Activated naive CD8-positive, alpha-beta T cell treated with anti-CD3 and anti-CD28 coated beads, Interleukin-2, amount 10 ng/mL, durations not matched to agents 7 days and 5 days (primary cell): ENCODE results near the gene ASAH2. TPM values are rescaled to one million over a fixed set of nuclear protein-coding genes. Genes with fewer than 3 reads are reported as not detected.

ENCODE experiments used
- ATAC-seq: fragments of 150-1000 bp; cut with Tn5 transposase; one replicate; pipeline ENCODE4 v1.10.0; 2021; ENCODE audit warnings: low read depth, moderate library complexity
- POLR2A ChIA-PET: fragments of 350-600 bp; sonication (Branson Sonifier 250); formaldehyde crosslinking; loops from one replicate; lab custom pipeline; 2021; ENCODE audit warnings: antibody characterized with exemption; lab: Charles Lee
- DNase-seq: peaks from one replicate; pipeline ENCODE4 v3.0.0; 2021
- H3K27ac Mint-ChIP-seq: one replicate; pipeline ENCODE4 v1.8.0; 2022; ENCODE audit warnings: mild to moderate bottlenecking, mixed read lengths
- H3K27me3 Mint-ChIP-seq: one replicate; pipeline ENCODE4 v1.8.0; 2022; ENCODE audit warnings: mild to moderate bottlenecking, moderate library complexity, mixed read lengths
- H3K36me3 Mint-ChIP-seq: one replicate; pipeline ENCODE4 v1.8.0; 2021; ENCODE audit warnings: mild to moderate bottlenecking, mixed read lengths
- H3K4me1 Mint-ChIP-seq: one replicate; pipeline ENCODE4 v1.8.0; 2021; ENCODE audit warnings: mixed read lengths
- H3K4me3 Mint-ChIP-seq: one replicate; pipeline ENCODE4 v1.8.0; 2022; ENCODE audit warnings: mild to moderate bottlenecking, moderate library complexity, mixed read lengths
- H3K9me3 Mint-ChIP-seq: one replicate; pipeline ENCODE4 v1.8.0; 2021; ENCODE audit warnings: mixed read lengths
- total RNA-seq, 2 experiments: library from RNA; stranded (reverse); gene quantifications; one replicate each; pipeline ENCODE4 v1.2.3, GENCODE V29; 2021

ASAH2 gene
- 1 to 10 TPM; 3.5 to 5.2 TPM for total RNA-seq

- DNase-seq (no peak), ATAC-seq (no peak)
- Mint-ChIP-seq H3K27me3 (peaks cover 68% of the 10 kb centered on the region), H3K4me3 (no peak within 1 kb of the TSS), H3K4me1 (no peaks in the 10 kb centered on the region), H3K36me3 (no peaks in the 10 kb centered on the region), H3K27ac (no peak within 1 kb of the TSS), H3K9me3 (no peaks in the 10 kb centered on the region)
- POLR2A ChIA-PET = no interaction called here
Measured at GRCh38 chr10:50251394-50251793, at the start of gene ASAH2. Gene ASAH2 (minus strand): TSS chr10:50251516. CDS start chr10:50248610, 2,906 bp downstream.

- no peaks in the 10 kb centered on the region for H3K27me3 Mint-ChIP-seq
- DNase-seq = no peak
- H3K4me1 Mint-ChIP-seq = peaks cover 2% of the 10 kb centered on the region
Measured at GRCh38 chr10:50299948-50300669, 48.8 kb upstream of the ASAH2 start.

GRCh38 chr10:50295367-50295766 lies 44.1 kb upstream of the ASAH2 start:
- DNase-seq = no peak
- H3K4me1 Mint-ChIP-seq = peaks cover 6% of the 10 kb centered on the region
- no peak for ATAC-seq
- no peaks in the 10 kb centered on the region for H3K27me3 Mint-ChIP-seq
- peaks cover 4% of the 10 kb centered on the region for H3K9me3 Mint-ChIP-seq
- H3K4me3 Mint-ChIP-seq = no peak overlapping the region
- H3K36me3 Mint-ChIP-seq = no peaks in the 10 kb centered on the region
- POLR2A ChIA-PET = no interaction called here
- H3K27ac Mint-ChIP-seq = no peak overlapping the region

More at GRCh38 chr10:50299948-50300669, 48.8 kb upstream of the ASAH2 start:
- Mint-ChIP-seq H3K4me3 (no peak overlapping the region), H3K27ac (no peak overlapping the region), H3K9me3 (peaks cover 5% of the 10 kb centered on the region), H3K36me3 (peaks cover 1% of the 10 kb centered on the region)
- no peak for ATAC-seq
- POLR2A ChIA-PET = no interaction called here

- POLR2A ChIA-PET = no interaction called here
- H3K36me3 Mint-ChIP-seq = no peaks in the 10 kb centered on the region
- no peak overlapping the region for H3K27ac Mint-ChIP-seq
- H3K27me3 Mint-ChIP-seq = no peaks in the 10 kb centered on the region
- no peak for ATAC-seq
- peaks cover 6% of the 10 kb centered on the region for H3K4me1 Mint-ChIP-seq
- DNase-seq = no peak
- no peak overlapping the region for H3K4me3 Mint-ChIP-seq
- peaks cover 4% of the 10 kb centered on the region for H3K9me3 Mint-ChIP-seq
Measured at GRCh38 chr10:50294582-50294981, 43.3 kb upstream of the ASAH2 start.

GRCh38 chr10:50293513-50294313 lies 42.4 kb upstream of the ASAH2 start:
- ATAC-seq = no peak
- no peak for DNase-seq
- H3K4me3 Mint-ChIP-seq = no peak overlapping the region
- POLR2A ChIA-PET = no interaction called here
- H3K36me3 Mint-ChIP-seq = no peaks in the 10 kb centered on the region
- no peak overlapping the region for H3K27ac Mint-ChIP-seq
- peaks cover 6% of the 10 kb centered on the region for H3K4me1 Mint-ChIP-seq
- peaks cover 4% of the 10 kb centered on the region for H3K9me3 Mint-ChIP-seq
- no peaks in the 10 kb centered on the region for H3K27me3 Mint-ChIP-seq

- Mint-ChIP-seq H3K4me1 (peaks cover 6% of the 10 kb centered on the region), H3K9me3 (peaks cover 2% of the 10 kb centered on the region), H3K27me3 (peaks cover 4% of the 10 kb centered on the region), H3K27ac (no peak overlapping the region), H3K4me3 (no peak overlapping the region), H3K36me3 (no peaks in the 10 kb centered on the region)
- POLR2A ChIA-PET = no interaction called here
- no peak for ATAC-seq
- DNase-seq = no peak
Measured at GRCh38 chr10:50291261-50291850, 40.0 kb upstream of the ASAH2 start.

GRCh38 chr10:50289196-50289595 lies 37.9 kb upstream of the ASAH2 start:
- Mint-ChIP-seq H3K36me3 (no peaks in the 10 kb centered on the region), H3K9me3 (no peaks in the 10 kb centered on the region), H3K4me3 (no peak overlapping the region), H3K27me3 (peaks cover 14% of the 10 kb centered on the region), H3K4me1 (peaks cover 6% of the 10 kb centered on the region), H3K27ac (no peak overlapping the region)
- POLR2A ChIA-PET = no interaction called here
- no peak for ATAC-seq
- DNase-seq = no peak

- Mint-ChIP-seq H3K27ac (no peak overlapping the region), H3K36me3 (no peaks in the 10 kb centered on the region), H3K9me3 (no peaks in the 10 kb centered on the region), H3K4me3 (no peak overlapping the region), H3K4me1 (no peaks in the 10 kb centered on the region), H3K27me3 (peaks cover 21% of the 10 kb centered on the region)
- no peak for ATAC-seq
- DNase-seq = no peak
- POLR2A ChIA-PET = no interaction called here
Measured at GRCh38 chr10:50286996-50287803, 35.9 kb upstream of the ASAH2 start.

GRCh38 chr10:50286517-50286916 lies 35.2 kb upstream of the ASAH2 start:
- H3K36me3 Mint-ChIP-seq = no peaks in the 10 kb centered on the region
- DNase-seq = no peak
- POLR2A ChIA-PET = no interaction called here
- H3K4me1 Mint-ChIP-seq = no peaks in the 10 kb centered on the region
- peaks cover 23% of the 10 kb centered on the region for H3K27me3 Mint-ChIP-seq
- no peak overlapping the region for H3K27ac Mint-ChIP-seq
- no peaks in the 10 kb centered on the region for H3K9me3 Mint-ChIP-seq
- no peak overlapping the region for H3K4me3 Mint-ChIP-seq
- ATAC-seq = no peak

- H3K27me3 Mint-ChIP-seq = peaks cover 33% of the 10 kb centered on the region
- H3K4me3 Mint-ChIP-seq = no peak overlapping the region
- DNase-seq (no peak), ATAC-seq (no peak)
- no peaks in the 10 kb centered on the region for H3K9me3 Mint-ChIP-seq
- H3K36me3 Mint-ChIP-seq = no peaks in the 10 kb centered on the region
- POLR2A ChIA-PET = no interaction called here
- H3K4me1 Mint-ChIP-seq = no peaks in the 10 kb centered on the region
- H3K27ac Mint-ChIP-seq = no peak overlapping the region
Measured at GRCh38 chr10:50281967-50282522, 30.7 kb upstream of the ASAH2 start.

GRCh38 chr10:50281210-50281966 lies 30.1 kb upstream of the ASAH2 start:
- no peak for DNase-seq
- POLR2A ChIA-PET = no interaction called here
- Mint-ChIP-seq H3K36me3 (no peaks in the 10 kb centered on the region), H3K4me1 (no peaks in the 10 kb centered on the region), H3K27ac (no peak overlapping the region), H3K9me3 (no peaks in the 10 kb centered on the region), H3K4me3 (no peak overlapping the region), H3K27me3 (peaks cover 34% of the 10 kb centered on the region)
- no peak for ATAC-seq

GRCh38 chr10:50280049-50280841 lies 28.9 kb upstream of the ASAH2 start:
- POLR2A ChIA-PET = no interaction called here
- DNase-seq (no peak), ATAC-seq (no peak)
- peaks cover 32% of the 10 kb centered on the region for H3K27me3 Mint-ChIP-seq
- H3K4me1 Mint-ChIP-seq = no peaks in the 10 kb centered on the region
- H3K9me3 Mint-ChIP-seq = no peaks in the 10 kb centered on the region
- no peak overlapping the region for H3K4me3 Mint-ChIP-seq
- H3K36me3 Mint-ChIP-seq = no peaks in the 10 kb centered on the region
- H3K27ac Mint-ChIP-seq = no peak overlapping the region
